Left ventricle myocardium inferior (tissue), 1 donor: Measurements from ENCODE around the gene KIAA0408. TPM values are rescaled to one million over a fixed set of nuclear protein-coding genes. Genes with fewer than 3 reads are reported as not detected.

Experiments
- DNase-seq: peaks from one replicate; pipeline ENCODE4 v3.0.0-alpha.2; 2020
- H3K27ac ChIP-seq: fragments of 200-600 bp; replicated peaks from 2 replicates; pipeline ENCODE4 v1.8.0; 2021
- H3K27me3 ChIP-seq: fragments of 200-600 bp; 2 replicates; pipeline ENCODE4 v1.8.0; 2021; ENCODE audit warnings: low read depth
- H3K36me3 ChIP-seq: fragments of 200-600 bp; 2 replicates; pipeline ENCODE4 v1.8.0; 2021
- H3K4me1 ChIP-seq: fragments of 200-600 bp; 2 replicates; pipeline ENCODE4 v1.8.0; 2021
- H3K4me3 ChIP-seq: fragments of 200-600 bp; 2 replicates; pipeline ENCODE4 v1.8.0; 2021; ENCODE audit warnings: mild to moderate bottlenecking, moderate library complexity
- H3K9me3 ChIP-seq: fragments of 200-600 bp; replicated peaks from 2 replicates; pipeline ENCODE4 v1.8.0; 2021
- CTCF ChIP-seq: fragments of 200-600 bp; IDR thresholded peaks from 2 replicates; pipeline ENCODE4 v1.8.0; 2021; ENCODE audit warnings: antibody characterized with exemption, mild to moderate bottlenecking, borderline replicate concordance
- intact Hi-C: fragments of 100-400 bp; cut with micrococcal nuclease; formaldehyde crosslinking; loops from one replicate; pipeline ENCODE4 v1.11.0; 2022
- total RNA-seq: library from RNA; stranded (reverse); fragmentation: NEBNext Ultra II Directional; extraction: Animal tissue kit (Norgen Biotek cat#: 25700); gene quantifications from one replicate; pipeline ENCODE4 v1.2.1, GENCODE V29; 2021
- donor health status: DM: no; HTN: yes; CAD: no; lungs with severe emphysema.

KIAA0408 gene
- total RNA-seq, 1 donor from 2014 or later, result 2.2 TPM

GRCh38 chr6:127451388-127451787, 7.8 kb downstream of the KIAA0408 start:
- H3K36me3 ChIP-seq, result peaks cover 18% of the 10 kb centered on the region
- H3K27me3 ChIP-seq, result no peaks in the 10 kb centered on the region
- no peak for TF ChIP-seq CTCF
- H3K4me1 ChIP-seq, result no peaks in the 10 kb centered on the region
- no peak overlapping the region for H3K27ac ChIP-seq
- no peak for DNase-seq
- intact Hi-C loops, result no loop called here
- H3K4me3 ChIP-seq, result no peak overlapping the region
- H3K9me3 ChIP-seq, result no peaks in the 10 kb centered on the region

DNA sequence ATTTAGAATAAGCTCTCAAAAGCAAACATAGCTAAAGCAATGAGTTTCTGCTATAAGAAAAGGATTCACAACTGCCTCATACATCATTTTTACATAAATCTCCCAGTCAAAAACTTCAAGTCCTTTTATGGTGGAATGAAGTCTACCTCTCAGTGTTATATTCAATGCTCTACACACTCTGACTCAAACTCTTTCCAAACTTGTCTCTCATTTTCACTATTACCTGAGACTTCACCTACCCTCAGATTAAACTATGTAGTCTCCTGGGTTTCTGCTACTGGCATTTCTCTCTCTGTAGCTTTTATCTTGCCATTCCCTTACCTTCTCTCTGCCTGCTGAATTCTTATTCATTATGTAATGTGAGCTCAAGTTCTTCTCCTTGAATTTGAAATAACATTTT, 11.4 kb downstream of the KIAA0408 start:
- no peak for DNase-seq
- H3K9me3 ChIP-seq, result no peaks in the 10 kb centered on the region
- no peak overlapping the region for H3K4me3 ChIP-seq
- no peaks in the 10 kb centered on the region for H3K4me1 ChIP-seq
- H3K27ac ChIP-seq, result no peak overlapping the region
- intact Hi-C loops, result loop anchor here (10.0 kb wide), 1 partner anchor 143 kb away; no protein-coding TSS in a partner anchor
- H3K27me3 ChIP-seq, result no peaks in the 10 kb centered on the region
- H3K36me3 ChIP-seq, result peaks cover 24% of the 10 kb centered on the region
- no peak for TF ChIP-seq CTCF

DNA sequence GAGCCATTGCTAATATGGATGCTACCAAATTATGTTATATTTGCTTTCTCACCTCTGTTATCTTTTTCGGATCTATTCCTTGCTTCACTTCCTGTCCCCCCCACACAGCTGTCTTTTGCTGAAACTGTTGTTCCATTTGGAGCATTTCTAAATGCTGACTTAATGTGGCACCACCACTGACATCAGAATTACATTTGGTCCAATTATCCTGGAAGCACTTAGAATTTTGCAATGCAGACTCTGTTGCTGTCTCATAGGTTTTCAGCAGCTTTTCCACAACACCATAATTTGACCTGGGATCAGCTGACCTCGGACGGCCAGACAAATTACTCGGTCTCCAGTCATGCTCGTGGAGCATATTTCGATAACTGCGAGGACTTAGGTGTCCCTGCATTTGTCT, 12.8 kb downstream of the KIAA0408 start:
- no peaks in the 10 kb centered on the region for H3K9me3 ChIP-seq
- H3K4me3 ChIP-seq, result no peak overlapping the region
- H3K27ac ChIP-seq, result no peak overlapping the region
- no peak for DNase-seq
- peaks cover 30% of the 10 kb centered on the region for H3K36me3 ChIP-seq
- intact Hi-C loops, result loop anchor here (10.0 kb wide), 1 partner anchor 142 kb away; no protein-coding TSS in a partner anchor
- no peaks in the 10 kb centered on the region for H3K4me1 ChIP-seq
- TF ChIP-seq CTCF, result no peak
- H3K27me3 ChIP-seq, result no peaks in the 10 kb centered on the region

DNA sequence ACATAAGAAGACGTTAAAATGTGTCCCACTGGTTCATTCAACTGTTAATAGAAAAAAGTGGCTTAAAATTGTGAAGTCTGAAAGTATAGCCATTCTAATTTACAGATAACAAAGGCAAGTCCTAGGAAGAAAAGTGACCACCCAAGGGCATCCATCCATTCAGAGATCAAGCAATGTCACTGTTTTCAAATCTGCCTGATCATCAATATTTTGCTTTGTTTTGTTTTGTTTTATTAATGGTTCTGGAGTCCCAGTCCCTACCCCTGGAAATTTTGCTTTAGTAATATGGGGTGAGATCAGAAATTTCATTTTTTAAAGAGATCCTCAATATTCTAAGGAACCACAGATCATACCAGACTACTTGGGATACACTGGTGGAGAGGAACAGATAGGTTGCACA, 17.3 kb downstream of the KIAA0408 start:
- Histone ChIP-seq H3K9me3 (no peaks in the 10 kb centered on the region), H3K4me1 (no peaks in the 10 kb centered on the region), H3K36me3 (peaks cover 15% of the 10 kb centered on the region), H3K4me3 (no peak overlapping the region), H3K27me3 (no peaks in the 10 kb centered on the region), H3K27ac (no peak overlapping the region)
- intact Hi-C loops, result loop anchor here (10.0 kb wide), 1 partner anchor 137 kb away; no protein-coding TSS in a partner anchor
- no peak for TF ChIP-seq CTCF
- DNase-seq, result no peak

DNA sequence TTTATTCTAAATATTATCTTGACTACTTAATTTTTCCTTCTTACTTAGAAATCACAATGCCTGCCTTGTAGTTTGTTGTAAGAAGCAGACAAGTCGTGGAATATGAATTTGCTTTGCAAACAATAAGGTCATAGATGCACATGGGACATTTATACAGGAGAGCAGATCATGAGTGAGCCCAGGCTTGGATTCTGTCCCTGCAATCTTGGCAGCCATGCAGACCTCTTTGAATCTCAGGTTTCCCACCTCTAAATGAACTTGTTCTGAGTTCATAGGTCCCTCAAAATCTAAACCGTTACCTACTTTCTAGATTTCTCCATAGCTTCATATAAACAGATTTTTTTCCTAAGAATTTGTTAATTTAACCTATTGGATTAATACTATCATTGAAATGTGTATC, 19.5 kb downstream of the KIAA0408 start:
- intact Hi-C loops, result loop anchor here (10.0 kb wide), 1 partner anchor 135 kb away; no protein-coding TSS in a partner anchor
- DNase-seq, result no peak
- no peaks in the 10 kb centered on the region for H3K9me3 ChIP-seq
- H3K36me3 ChIP-seq, result peaks cover 12% of the 10 kb centered on the region
- H3K27ac ChIP-seq, result no peak overlapping the region
- H3K27me3 ChIP-seq, result no peaks in the 10 kb centered on the region
- no peak overlapping the region for H3K4me3 ChIP-seq
- H3K4me1 ChIP-seq, result no peaks in the 10 kb centered on the region
- no peak for TF ChIP-seq CTCF
